ENCODE data around the gene ATP6V1B1.

DNA sequence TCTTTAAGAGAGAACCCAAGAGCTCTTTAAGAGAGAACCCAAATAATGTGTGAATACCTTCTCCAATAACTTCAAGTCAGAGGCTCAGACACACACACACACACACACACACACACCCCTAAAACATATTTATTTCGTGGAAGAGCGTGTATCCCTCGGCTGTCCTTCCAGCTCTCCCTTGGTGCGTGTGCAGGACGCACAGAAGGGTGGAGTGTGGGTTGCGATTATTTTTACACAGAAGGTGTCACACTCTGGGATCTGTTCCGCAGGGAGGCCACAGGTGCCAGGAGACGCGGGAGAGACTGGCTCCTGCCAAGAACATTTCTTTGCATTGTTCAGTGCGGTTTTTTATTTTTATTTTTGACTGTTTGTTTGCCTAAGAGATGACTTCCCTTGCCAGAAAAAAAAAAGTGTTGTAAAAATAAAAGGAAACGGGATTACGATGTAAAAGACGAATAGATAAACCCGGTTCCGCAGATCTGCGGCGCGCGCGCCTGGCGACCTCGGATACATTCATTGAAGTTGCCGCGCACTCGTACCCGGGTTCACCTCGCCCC lies 47.3 kb upstream of the ATP6V1B1 start:
- TF ChIP-seq EP300 (IDR thresholded peaks at IDR 0.05; ENCODE audit: borderline replicate concordance) = no peak
- no peak for TF ChIP-seq TEAD4 (IDR thresholded peaks at IDR 0.05)
- TF ChIP-seq CEBPB (IDR thresholded peaks at IDR 0.05) = no peak
- no peak for TF ChIP-seq NFIC (IDR thresholded peaks at IDR 0.05)
- TF ChIP-seq EGR1 (IDR thresholded peaks at IDR 0.05) = no peak
- TF ChIP-seq ZBTB7A (IDR thresholded peaks at IDR 0.05; ENCODE audit: low read depth) = no peak
